HG03571 (cell line): ENCODE data around the gene PTGDR2.

ENCODE experiments used
- ATAC-seq: cut with Tn5 transposase; IDR thresholded peaks from one replicate; pipeline ENCODE4 v1.9.1; 2021; ENCODE audit not compliant: unreplicated experiment

The PTGDR2 gene

GRCh38 chr11:60813324-60813723, 42.4 kb downstream of the PTGDR2 start:
- no peak for ATAC-seq

DNA sequence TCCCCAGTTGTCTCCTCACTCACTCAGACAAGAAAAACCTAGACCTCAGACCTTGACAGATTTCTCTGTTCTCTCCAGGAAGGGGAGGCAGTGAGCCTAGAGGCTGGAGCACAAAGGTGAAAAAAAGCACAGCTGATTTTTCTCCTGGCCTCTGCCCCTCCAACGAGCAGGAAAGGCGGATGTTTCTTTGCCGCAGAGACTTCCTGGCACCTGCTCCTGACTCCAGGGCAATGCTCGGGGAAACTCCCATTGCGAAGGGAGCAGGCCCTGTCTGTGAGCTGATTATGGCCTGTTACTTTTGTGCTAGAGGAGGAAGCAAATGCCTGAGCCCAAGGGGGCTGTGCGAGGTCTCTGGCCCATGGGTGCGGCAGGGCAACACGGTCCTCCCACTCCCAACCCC, 45.2 kb downstream of the PTGDR2 start:
- ATAC-seq, result no peak

DNA sequence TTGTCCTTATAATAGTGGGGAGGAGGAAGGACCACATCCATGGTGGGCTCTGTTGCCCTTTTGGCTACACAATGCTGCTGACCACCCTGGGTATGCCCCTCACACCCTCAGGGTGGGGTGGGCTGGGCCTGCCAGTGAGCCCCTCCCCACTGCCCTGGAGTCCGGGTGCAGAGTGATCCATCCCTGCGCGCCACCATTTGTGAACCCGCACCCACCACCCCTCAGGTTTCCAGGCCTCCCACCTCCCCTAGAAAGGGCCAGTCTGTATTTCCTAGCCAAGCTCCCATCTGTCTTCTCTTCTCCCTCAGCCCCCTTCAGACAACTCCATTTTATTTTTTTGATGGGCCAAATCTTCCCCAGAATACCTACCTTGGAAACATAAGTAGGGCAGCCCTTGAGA, 45.6 kb downstream of the PTGDR2 start:
- ATAC-seq, result no peak

- ATAC-seq, result no peak
Observed at GRCh38 chr11:60809691-60810090, 46.1 kb downstream of the PTGDR2 start.

GRCh38 chr11:60809249-60809648, 46.5 kb downstream of the PTGDR2 start:
- ATAC-seq, result no peak

- no peak for ATAC-seq
Observed at GRCh38 chr11:60803273-60803936, 52.3 kb downstream of the PTGDR2 start.

GRCh38 chr11:60801194-60801593, 54.6 kb downstream of the PTGDR2 start:
- no peak for ATAC-seq
